Neural cell (in vitro differentiated cells): Measurements from ENCODE around the gene FLVCR1.

Experiments used
- CTCF ChIP-seq: fragments of 450-650 bp; IDR thresholded peaks from 2 replicates; pipeline ENCODE4 v1.5.1; 2014; ENCODE audit warnings: antibody characterized with exemption, mild to moderate bottlenecking, moderate library complexity; ENCODE audit not compliant: poor library complexity, severe bottlenecking
- EP300 ChIP-seq: fragments of 450-650 bp; conservative IDR thresholded peaks from 2 replicates; pipeline ENCODE4 v1.6.1; 2014; ENCODE audit warnings: antibody characterized with exemption, mild to moderate bottlenecking, moderate library complexity; ENCODE audit not compliant: poor library complexity, severe bottlenecking
- EZH2 ChIP-seq: fragments of 200-600, 300-800 bp; shearing (Covaris generic), sonication (generic); IDR thresholded peaks from 2 replicates; pipeline ENCODE4 v1.6.1; 2014; ENCODE audit warnings: antibody characterized with exemption, low read length, borderline replicate concordance, mild to moderate bottlenecking; ENCODE audit not compliant: insufficient read depth, poor library complexity, severe bottlenecking
- MXI1 ChIP-seq: fragments of 450-650 bp; conservative IDR thresholded peaks from 2 replicates; pipeline ENCODE4 v1.6.1; 2014; ENCODE audit warnings: antibody characterized with exemption, mild to moderate bottlenecking; ENCODE audit not compliant: poor library complexity, severe bottlenecking
- RAD21 ChIP-seq: fragments of 450-650 bp; conservative IDR thresholded peaks from 2 replicates; pipeline ENCODE4 v1.6.1; 2014; ENCODE audit warnings: antibody characterized with exemption, mild to moderate bottlenecking, moderate library complexity
- REST ChIP-seq: IDR thresholded peaks from 2 replicates; pipeline ENCODE4 v1.6.1; 2012; ENCODE audit warnings: borderline replicate concordance
- TAF1 ChIP-seq: IDR thresholded peaks from 2 replicates; pipeline ENCODE4 v1.6.1; 2012; ENCODE audit warnings: low read depth

GRCh38 chr1:212822956-212823355 lies 35.1 kb upstream of the FLVCR1 start:
- no peak for TF ChIP-seq CTCF
- no peak for TF ChIP-seq MXI1
- no peak for TF ChIP-seq EZH2
- TF ChIP-seq RAD21: no peak
- no peak for TF ChIP-seq TAF1
- no peak for TF ChIP-seq REST
- no peak for TF ChIP-seq EP300
